GM19193 (cell line): Measurements from ENCODE around the gene AFAP1.

Experiments
- POLR2A ChIP-seq: IDR thresholded peaks from 4 replicates; pipeline ENCODE4 v1.6.1; 2011; ENCODE audit not compliant: insufficient read depth, insufficient read length; ENCODE audit errors: extremely low read depth

AFAP1 gene

DNA sequence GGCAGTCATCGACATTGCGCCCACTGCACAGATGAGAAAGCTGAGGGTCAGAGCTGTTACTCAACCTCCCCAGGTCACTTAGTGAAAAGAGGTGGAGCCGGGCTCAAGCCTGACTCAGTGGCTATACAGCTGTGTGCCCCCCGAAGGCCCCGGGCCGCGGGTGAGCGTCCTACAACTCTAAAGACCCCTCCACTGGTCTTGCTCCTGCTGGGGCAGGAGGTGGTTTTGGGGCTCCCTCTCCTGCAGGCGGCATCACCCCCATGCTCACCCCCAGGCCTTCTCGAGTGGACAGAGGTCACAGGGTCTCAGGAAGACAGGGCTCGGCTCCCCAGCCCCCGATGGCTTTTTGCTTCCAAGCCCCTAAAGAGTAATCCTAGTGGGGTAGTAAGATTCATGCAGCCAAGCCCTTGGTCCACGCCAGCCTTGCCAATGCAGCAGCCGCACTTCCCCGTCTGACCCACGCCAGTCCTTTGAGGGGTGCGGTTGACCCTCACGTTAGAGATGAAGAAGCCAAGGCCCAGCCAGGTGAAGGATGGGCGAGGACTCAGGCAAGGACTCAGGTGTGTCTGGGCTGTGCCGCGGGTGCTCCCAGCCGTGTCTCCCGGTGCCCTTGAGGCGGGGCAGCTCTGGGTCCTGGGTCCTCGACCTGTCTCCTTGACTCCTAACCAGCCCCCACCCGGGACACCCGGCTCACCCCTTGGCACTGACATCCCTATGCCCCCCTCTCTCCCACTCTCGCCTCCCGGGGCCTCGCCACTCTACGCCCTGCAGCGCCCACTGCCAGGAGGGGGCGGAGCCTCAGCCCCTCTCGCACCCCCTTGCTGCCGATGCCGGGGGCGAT lies 200.4 kb downstream of the AFAP1 start:
- TF ChIP-seq POLR2A = no peak

GRCh38 chr4:7738458-7739076 lies 201.1 kb downstream of the AFAP1 start:
- no peak for TF ChIP-seq POLR2A

DNA sequence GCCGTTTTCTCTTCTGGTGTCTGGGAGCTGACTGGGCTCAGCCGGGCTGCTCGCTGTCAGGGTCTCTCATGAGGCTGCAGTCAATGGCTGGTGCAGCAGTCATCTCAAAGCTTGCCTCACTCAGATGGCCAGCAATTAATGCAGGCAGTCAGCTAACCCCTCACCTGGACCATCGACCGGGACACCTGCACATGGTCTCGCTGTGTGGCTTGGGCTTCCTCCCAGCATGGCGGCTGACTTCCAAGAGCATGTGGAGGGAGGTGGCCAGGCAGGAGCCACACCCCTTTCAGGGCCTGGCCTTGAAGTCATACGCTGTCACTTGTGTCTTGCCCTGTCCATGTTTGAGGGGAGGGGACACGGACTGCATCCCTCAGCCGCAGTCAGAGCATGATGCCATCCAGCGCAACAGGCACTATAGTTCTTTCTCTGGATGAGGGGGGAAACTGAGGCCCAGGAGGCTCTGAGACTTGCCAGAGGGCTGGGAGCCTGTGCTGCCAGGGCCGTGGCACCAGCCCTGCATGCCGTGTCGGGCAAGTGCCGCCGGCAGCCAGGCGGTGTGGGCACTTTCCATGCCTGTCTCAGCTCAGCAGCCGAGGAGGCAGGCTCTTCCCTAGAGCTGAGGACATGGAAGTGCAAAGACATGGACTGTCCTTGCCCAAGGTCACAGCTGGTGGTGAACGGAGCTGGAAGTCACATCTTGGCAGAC lies 201.8 kb downstream of the AFAP1 start:
- no peak for TF ChIP-seq POLR2A

- TF ChIP-seq POLR2A = no peak
These were observed 202.4 kb downstream of the AFAP1 start for GRCh38 chr4:7737268-7737645.

DNA sequence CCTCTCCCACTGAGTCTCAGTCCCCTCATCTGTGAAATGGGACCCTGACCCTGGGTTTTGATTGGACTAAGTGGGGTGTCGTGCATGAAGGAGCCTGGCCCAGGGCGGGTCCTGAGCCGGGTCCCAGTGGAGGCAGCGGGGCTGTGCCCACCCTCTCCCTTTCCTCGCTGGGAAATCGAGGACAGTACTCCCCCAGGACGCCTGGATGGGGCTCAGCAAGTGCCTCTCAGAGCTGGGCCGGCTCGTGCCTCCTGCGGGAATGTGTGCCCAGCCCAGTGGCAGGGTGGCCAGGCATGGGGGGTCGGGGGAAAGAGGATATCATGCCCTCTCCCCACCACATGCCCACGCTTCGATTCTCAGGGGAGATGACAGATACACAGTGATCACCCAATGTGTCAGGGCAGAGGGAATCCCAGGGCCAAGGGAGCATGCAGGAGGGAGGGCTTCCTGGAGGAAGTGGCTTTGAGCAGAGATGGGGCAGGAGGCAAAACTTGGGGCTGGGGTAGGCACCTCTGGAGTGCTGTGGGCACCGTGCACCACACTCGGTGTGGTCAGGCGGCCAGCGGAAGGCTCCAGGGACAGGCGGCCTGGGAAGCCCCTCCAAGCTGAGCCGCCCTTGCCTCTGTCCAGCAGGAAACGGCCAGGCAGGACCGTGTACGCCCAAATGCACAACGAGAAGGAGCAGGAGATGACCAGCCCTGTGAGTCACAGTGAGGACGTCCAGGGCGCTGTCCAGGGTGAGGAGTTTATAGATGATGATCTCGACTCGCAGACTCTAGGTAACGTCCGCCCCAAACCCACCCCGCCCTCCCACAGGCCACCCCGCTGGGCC lies 203.0 kb downstream of the AFAP1 start:
- TF ChIP-seq POLR2A = no peak

DNA sequence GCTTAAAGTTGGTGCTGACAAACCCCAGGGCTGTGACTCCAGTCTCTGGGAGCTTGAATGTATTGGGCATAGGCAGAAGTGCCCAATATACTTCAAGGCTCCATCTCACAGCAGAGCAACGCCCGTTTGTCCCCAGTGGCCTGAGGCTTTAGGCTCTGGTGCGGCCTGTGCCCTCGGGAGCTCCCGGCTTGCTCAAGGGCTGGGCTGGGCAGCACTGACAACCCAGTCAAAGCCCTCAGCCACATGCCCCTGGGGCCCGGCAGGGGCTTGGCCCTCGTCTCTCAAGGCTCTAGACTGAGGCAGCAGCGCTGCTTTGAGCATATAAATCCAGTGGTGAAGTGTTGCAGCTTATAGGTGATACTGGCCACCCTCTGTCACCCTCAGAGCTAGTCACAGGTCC lies 203.7 kb downstream of the AFAP1 start:
- TF ChIP-seq POLR2A = no peak

DNA sequence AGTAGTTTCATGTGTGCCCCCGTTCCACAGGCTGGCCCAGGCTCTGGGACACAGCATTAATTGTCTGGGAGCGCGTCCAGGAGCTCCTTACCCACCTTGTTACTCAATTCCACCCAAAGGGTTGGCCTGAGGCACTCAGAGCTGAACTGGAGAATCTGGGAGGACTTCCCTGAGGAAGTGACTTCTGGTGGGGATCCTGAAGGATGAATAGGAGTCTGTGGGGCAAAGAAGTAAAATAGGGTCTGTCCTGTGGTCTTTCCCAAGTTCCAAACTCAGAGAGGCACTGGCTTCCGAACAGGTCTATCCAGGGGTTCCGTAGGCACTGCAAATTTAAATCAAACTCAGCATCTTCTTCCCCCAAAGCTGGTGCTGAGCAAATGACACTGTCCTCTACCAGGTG lies 204.3 kb downstream of the AFAP1 start:
- no peak for TF ChIP-seq POLR2A

GRCh38 chr4:7734651-7735260 lies 204.9 kb downstream of the AFAP1 start:
- no peak for TF ChIP-seq POLR2A

DNA sequence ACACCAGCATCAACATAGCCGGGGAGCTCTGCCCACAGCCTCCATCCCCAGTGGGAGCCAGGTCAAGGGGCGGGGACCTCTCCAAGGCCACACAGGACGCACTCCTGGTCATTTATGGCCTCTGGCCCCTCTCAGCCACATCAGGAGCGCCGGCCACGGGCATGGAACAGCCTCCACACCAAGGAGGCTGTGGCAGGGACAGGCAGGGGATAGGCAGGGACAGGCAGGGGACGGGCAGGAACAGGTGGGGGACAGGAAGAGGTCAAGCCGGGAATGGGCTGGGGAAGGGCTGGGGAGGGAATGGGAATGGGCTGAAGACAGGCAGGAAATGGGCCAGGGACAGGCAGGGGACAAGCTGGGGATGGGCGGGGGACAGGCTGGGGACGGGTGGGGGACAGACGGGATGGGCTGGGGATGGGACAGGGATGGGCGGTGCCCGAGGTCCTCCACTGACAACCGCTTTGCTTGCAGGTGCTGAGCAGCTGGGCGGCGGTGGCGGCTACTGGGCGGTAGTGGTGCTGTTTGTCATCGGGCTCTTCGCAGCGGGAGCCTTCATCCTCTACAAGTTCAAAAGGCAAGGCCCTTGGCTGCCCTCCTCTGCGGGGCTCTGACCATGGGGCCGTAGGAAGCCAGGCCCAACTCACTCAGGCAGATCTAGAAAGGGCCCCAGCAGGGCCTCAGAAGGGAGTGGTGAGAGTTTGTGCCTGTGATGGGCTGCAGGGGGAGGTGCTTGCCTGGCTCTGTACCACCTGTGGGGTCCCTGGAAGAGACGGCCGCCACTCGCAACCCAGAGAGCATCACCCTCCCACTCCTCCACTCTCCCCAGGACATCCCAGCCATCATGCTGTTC lies 205.6 kb downstream of the AFAP1 start:
- TF ChIP-seq POLR2A = no peak

DNA sequence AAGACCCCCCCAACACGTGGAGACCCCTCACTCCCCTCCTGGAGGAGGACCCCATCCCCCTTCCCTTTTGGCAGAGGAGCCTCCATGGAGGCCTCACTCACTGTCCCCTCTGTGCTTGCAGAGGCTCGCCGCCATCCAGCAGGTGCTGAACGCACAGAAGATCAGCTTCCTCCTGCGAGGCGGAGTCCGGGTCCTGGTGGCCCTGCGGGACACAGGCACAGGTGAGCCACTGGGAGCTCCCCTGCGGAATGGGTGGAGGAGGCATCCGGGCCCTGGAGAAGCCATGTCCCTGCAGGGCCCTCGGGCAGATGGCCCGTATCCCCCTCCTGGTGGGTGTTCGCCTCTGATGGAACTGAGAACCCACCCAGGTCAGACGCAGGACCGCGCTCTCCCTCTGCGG lies 206.5 kb downstream of the AFAP1 start:
- TF ChIP-seq POLR2A = no peak

- no peak for TF ChIP-seq POLR2A
These were observed 207.4 kb downstream of the AFAP1 start for GRCh38 chr4:7732263-7732662.

DNA sequence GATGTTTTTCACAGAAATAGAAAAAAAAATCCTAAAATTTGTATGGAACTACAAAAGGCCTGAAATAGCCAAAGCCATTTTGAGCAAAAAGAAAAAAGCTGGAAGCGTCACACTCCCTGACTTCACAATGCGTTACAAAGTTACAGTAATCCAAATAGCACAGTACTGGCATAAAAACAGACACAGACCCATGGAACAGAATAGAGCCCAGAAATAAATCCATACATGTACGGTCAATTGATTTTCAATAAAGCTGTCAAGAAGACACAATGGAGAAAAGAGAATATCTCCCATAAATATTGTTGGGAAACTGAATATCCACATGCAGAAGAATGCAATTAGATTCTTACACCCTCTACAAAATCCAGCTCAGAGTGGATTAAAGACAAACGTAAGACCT lies 208.2 kb downstream of the AFAP1 start:
- no peak for TF ChIP-seq POLR2A

GRCh38 chr4:7727749-7728148 lies 211.9 kb downstream of the AFAP1 start:
- TF ChIP-seq POLR2A = no peak

DNA sequence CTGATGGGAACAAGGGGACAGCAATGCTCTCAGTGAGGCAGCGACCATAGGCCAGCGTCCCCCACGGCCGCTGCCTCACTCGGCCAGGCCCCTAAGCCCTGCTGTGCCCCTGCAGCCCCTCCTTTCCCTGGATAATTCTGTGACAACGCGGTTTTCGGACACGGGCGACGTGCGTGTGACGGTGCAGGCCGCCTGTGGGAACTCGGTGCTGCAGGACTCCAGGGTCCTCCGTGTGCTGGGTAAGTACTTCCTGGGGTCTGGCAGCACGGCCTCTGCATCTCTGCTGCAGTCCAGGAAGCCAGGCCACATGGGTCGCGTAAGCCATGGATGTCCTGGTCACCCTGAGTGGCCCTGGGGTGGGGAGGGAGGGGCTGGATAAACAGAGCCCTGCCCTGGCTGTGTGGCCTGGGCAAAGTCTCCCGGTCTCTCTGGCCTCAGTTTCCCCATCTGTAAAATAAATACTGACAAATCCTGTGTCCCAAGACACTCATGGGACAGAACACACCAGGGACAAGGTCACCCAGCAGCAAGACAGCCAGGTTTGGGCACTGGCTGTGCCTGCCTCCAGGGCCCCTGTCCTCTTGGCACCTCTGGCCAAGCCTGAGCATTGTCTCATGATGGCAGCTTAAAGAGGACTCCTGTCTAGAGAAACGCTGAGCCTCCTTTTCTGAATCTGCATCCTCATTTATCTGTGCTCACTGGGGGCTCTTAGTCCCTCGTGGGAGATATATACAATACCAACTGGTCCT lies 212.8 kb downstream of the AFAP1 start:
- TF ChIP-seq POLR2A = no peak

DNA sequence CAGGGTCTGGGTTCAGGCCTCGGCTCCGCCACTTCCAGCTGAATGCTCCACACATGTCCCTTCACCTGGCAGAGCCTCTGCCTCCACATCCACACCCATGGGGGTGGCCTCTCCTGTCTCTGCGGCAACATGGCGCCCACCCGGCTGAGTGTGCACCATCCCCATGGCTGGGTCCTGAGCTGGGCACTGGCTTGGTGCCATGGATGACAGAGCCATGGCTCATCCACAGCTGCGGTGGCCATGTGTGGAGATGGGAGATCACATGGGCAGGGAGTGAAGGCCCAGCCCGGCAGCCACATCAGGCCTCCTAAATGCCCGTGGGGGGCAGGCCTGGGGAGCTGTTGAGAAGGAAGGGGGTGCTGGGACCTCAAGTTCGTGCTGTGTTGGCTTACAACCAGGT lies 213.7 kb downstream of the AFAP1 start:
- TF ChIP-seq POLR2A = no peak
